GM18873 (cell line): Measurements from ENCODE around the gene CSNK1G3.

ENCODE experiments used
- ATAC-seq: cut with Tn5 transposase; IDR thresholded peaks from one replicate; pipeline ENCODE4 v1.9.1; 2021; ENCODE audit warnings: mild to moderate bottlenecking, moderate library complexity, moderate number of reproducible peaks; ENCODE audit not compliant: unreplicated experiment, low FRiP score

CSNK1G3 gene

GRCh38 chr5:123554601-123555000, 42.6 kb downstream of the CSNK1G3 start:
- ATAC-seq, result no peak

DNA sequence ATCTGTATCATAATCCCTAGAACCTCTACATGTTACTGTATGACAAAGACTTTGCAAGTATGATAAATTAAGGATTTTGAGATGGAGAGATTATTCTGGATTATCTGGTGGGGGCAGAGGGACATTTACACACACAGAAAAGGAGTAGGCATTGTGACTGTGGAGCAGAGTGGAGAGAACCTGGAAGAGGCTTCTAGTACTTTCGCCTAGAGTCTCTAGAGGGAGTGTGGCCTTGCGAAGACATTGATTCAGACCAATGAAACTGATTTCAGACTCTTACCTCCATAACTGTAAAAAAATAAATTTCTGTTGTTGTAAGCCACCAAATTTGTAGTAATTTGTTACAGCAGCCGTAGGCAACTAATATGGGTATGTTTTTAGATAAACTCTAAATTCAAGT, 45.9 kb downstream of the CSNK1G3 start:
- ATAC-seq, result no peak

DNA sequence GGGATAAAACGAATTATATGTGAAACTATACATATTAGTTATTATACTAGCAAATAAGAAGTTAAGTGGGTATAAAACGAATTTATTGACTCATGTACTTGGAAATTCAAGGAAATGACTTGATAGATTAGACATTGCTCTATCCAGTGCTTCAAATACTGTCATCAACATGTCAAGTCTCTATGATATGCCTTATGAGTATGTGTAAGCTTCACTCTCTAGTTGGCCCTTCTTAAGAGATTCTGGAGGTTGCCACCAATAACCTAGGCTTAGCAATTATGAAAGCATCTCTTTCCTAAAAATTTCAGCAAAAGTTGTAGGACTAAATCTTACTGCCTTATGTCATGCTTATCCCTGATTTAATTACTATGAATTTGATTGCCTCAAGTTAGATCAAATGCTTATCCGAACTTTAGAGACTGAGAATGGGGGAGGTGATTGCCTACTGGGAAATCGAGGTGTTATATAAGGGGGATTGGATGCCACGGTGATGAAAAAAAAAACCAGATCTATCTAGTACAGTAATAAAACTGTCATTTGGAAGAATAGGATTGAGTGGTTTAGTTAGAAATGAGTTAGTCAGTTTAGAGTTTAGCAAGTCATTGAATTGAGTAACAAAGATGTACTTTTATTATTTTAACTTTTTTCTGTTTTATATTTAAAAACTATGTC, 46.9 kb downstream of the CSNK1G3 start:
- no peak for ATAC-seq

- no peak for ATAC-seq
Observed at GRCh38 chr5:123559434-123559775, 47.4 kb downstream of the CSNK1G3 start.

DNA sequence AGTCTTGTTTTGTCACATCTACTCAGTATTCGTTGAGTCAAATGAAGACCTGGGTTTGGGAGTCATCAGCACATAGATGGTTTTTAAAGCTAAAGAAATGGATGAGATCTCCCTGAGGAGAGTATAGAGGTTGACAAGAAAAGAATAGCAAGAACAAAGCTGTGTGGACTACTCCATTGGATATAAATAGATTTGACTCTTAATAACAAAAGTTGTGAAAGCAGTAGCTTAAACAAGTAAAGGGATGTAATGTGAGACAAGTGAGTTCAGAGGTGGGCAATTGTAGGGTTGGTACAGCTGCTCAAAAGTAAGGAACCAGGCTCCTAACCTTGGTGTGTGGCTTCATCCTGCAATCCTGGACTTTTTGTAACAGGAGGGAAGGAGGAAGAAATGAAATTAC, 49.3 kb downstream of the CSNK1G3 start:
- ATAC-seq, result no peak

- no peak for ATAC-seq
Observed at GRCh38 chr5:123571927-123572326, 60.0 kb downstream of the CSNK1G3 start.

DNA sequence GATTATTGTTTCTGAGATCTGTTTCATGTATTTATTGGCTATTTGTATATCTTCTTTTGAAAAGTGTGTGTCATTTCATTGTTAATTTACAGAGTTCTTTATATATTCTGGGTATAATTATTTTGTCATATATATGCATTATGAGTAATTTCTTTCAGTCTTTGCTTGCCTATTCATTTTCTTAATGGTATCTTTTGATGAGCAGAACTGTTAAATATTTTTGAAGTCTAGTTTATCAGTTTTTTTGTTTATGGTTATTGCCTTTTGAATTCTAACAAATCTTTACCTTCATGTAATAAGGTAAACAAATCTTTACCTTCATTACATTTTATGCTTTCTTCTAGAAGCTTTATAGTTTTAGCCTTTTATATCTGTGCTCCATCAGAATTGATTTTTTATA, 66.4 kb downstream of the CSNK1G3 start:
- no peak for ATAC-seq

GRCh38 chr5:123579410-123579809, 67.4 kb downstream of the CSNK1G3 start:
- no peak for ATAC-seq

- ATAC-seq, result no peak
Observed at GRCh38 chr5:123582550-123583285, 70.7 kb downstream of the CSNK1G3 start.

DNA sequence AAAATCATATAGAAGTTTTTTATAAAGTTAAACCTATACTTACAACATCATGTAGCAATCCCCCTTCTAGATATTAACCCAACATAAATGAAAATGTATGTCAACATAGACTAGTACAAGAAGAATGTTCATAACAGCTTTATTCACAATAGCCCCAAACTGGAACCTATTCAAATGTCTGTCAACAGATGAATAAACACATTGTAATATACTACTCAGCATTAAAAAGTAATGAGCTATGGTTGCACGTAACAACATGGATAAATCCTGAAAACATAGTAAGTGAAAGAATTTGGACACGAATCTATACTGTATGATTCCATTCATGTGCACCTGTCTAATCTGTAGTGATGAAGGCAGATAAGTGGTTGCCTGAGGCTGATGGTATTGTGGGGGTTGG, 73.9 kb downstream of the CSNK1G3 start:
- ATAC-seq, result no peak

- ATAC-seq, result no peak
Observed at GRCh38 chr5:123594434-123594833, 82.5 kb downstream of the CSNK1G3 start.

GRCh38 chr5:123597018-123597417, 85.0 kb downstream of the CSNK1G3 start:
- ATAC-seq, result no peak

DNA sequence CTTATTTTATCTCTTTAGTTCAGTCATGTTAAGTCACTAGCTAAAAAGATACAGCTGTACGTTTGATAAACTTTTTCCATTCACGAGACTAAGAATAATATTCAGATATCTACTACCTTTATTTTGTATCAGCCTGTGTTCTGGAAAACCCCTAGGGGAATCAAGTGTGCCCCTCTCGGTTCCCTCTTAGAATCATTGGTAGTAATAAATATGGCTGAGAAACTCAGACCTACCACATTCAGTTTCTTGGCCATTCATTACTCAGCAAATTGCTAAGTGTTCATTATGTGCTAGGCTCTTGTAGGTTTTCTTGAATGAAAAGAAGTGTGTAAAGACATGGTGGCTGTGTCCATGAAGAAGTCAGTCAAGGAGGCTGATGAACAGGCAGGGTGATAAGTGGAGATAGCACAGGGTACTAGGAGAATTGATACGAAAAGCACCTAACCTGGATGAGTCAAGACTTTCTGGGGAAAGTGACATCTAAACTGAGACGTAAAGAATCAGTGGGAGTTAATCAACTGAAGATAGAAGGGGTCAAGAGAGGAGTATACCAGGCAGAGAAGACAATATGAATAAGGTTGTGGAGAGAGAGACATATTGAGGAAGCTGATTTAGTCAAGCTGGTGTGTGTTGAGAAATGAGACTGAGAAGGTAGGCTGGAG, 86.2 kb downstream of the CSNK1G3 start:
- ATAC-seq, result peak; percentile 50

- ATAC-seq, result no peak
Observed at GRCh38 chr5:123599171-123599570, 87.2 kb downstream of the CSNK1G3 start.

DNA sequence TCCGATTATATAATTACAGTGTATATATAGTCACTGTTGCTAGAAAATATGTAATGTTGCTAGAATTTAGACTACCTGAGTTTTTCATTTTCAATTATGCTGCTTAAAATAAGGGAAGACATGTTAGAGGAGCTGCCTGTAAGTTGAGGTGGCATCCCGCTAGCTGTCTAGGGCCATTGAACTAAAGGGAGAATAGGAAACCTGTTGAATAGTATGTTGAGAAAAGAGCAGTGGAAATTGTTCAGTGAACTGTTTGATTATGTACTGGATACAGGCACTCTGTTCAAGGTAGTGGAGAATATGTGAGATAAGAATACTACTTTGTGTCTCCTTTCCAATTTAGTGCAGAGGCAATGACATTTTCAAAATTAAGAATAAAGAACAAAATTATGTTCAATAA, 89.6 kb downstream of the CSNK1G3 start:
- ATAC-seq, result no peak

DNA sequence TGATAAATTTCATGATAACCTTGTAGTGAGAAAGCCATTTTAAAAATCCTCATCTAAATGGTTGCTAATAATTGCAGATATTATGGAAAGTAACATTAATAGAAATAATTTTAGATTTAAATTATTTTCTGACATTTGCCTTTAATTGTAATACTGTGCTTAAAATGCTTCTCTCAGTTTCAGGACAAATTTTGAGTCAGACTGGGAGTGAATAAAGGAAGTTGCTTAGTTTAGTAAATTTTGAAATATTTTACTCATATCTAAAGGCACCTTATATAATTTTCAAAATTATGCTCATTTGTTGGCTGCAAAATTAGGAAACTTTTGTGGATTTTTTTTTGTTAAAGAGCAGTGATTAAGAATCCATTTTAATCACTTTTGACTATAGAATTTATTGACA, 93.8 kb downstream of the CSNK1G3 start:
- peak; percentile 51 for ATAC-seq

- ATAC-seq, result no peak
Observed at GRCh38 chr5:123610209-123610608, 98.2 kb downstream of the CSNK1G3 start.

DNA sequence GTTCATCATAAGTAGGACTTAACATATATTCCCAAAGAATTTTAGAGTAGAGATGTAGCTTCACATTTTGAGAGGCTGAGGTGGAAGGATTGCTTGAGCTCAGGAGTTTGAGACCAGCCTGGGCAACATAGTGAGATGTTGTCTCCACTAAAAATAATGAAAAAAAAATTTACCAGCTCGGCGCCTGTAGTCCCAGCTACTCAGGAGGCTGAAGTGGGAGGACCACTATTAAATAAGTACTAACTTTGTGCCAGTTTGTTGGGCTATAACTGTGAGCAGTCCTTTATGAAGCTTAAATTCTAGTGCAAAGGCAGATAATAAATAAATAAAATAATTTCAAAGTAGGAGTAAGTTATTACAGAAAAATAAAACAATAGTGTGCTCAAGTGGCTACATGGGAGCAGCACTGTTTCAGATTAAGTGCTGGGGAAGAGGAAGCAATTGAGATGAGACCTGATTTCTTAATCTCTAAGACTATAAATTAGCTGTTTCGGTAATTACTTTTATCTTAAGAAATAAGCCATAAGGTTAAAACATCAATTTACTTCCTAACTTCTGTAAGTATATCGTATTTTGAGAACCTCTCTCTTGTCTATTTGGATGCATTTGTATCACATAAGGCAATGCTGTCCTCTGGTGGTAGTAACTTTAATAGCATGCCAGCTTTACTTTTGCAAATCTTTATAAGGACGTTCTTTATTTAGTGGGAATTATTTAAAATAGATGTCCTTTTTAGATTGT, 98.9 kb downstream of the CSNK1G3 start:
- peak; percentile 71 for ATAC-seq

DNA sequence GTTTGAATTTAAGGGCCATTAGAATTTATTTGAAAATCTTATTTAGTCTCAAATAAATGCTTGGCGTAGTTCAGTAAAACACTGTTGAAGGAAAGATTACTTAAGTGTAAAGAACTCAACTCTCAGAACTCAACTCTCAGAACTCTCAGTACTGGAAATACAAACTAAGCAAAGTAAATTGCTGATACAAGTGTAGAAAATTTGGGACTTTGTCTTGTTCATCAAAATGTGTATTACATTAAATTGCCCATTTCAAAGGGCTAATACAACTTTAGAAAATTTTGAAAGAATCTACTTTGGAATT, 99.4 kb downstream of the CSNK1G3 start:
- no peak for ATAC-seq

- no peak for ATAC-seq
Observed at GRCh38 chr5:123617561-123617960, 105.6 kb downstream of the CSNK1G3 start.

- ATAC-seq, result no peak
Observed at GRCh38 chr5:123626051-123626450, 114.1 kb downstream of the CSNK1G3 start.
